Spleen (tissue), 11 donors: ENCODE data around the gene TNFSF12. TPM values are rescaled to one million over a fixed set of nuclear protein-coding genes. Genes with fewer than 3 reads are reported as not detected.

Source experiments
- DNase-seq: peaks from one replicate; pipeline ENCODE4 v3.0.0-alpha.2; 2020
- H3K27ac ChIP-seq, 8 donors: fragments of 200-600 bp; sonication (generic) in 7 of 8; 1 replicate in 4 of 8; 2 replicates in 4 of 8; pipeline versions ENCODE4 v1.5.0 to v1.8.0; 2016 to 2021; ENCODE audit warnings: inconsistent platforms in 4 of 8, mild to moderate bottlenecking in 4 of 8, moderate library complexity in 1 of 8
- H3K27me3 ChIP-seq, 7 donors: fragments of 200-600 bp; sonication (generic) in 6 of 7; replicated peaks in 1 of 7; 1 replicate in 4 of 7; 2 replicates in 3 of 7; pipeline versions ENCODE4 v1.5.0 to v1.8.0; 2016 to 2021; ENCODE audit warnings: inconsistent platforms in 3 of 7, mild to moderate bottlenecking in 1 of 7
- H3K36me3 ChIP-seq, 6 donors: fragments of 200-600 bp; sonication (generic) in 5 of 6; 1 replicate in 4 of 6; 2 replicates in 2 of 6; pipeline versions ENCODE4 v1.5.0 to v1.8.0; 2016 to 2021; ENCODE audit warnings: inconsistent platforms in 2 of 6
- H3K4me1 ChIP-seq, 6 donors: fragments of 200-600 bp; sonication (generic) in 5 of 6; 1 replicate in 3 of 6; 2 replicates in 3 of 6; pipeline versions ENCODE4 v1.5.0 to v1.8.0; 2016 to 2021; ENCODE audit warnings: inconsistent platforms in 3 of 6
- H3K4me3 ChIP-seq, 8 donors: fragments of 200-600 bp; sonication (generic) in 7 of 8; 1 replicate in 4 of 8; 2 replicates in 4 of 8; pipeline versions ENCODE4 v1.5.0 to v1.8.0; 2016 to 2021; ENCODE audit warnings: inconsistent platforms in 4 of 8, mild to moderate bottlenecking in 4 of 8, moderate library complexity in 2 of 8
- H3K9me3 ChIP-seq, 8 donors: fragments of 200-600 bp; sonication (generic) in 7 of 8; 1 replicate in 4 of 8; 2 replicates in 4 of 8; pipeline versions ENCODE4 v1.5.0 to v1.8.0; 2016 to 2021; ENCODE audit warnings: inconsistent platforms in 4 of 8
- CTCF ChIP-seq, 11 experiments: fragments of 200-600 bp in 7 of 11; fragments of 450-650 bp in 4 of 11; sonication (generic) in 4 of 11; IDR thresholded peaks in 8 of 11; conservative IDR thresholded peaks in 3 of 11; 1 replicate in 7 of 11; 2 replicates in 4 of 11; pipeline versions ENCODE4 v1.4.0 to v1.8.0; 2016 to 2021; ENCODE audit warnings: antibody characterized with exemption in 11 of 11, inconsistent platforms in 4 of 11, mild to moderate bottlenecking in 1 of 11
- POLR2A ChIP-seq, 3 donors: fragments of 450-650 bp; IDR thresholded peaks; one replicate each; pipeline ENCODE4 v1.5.1; 2017; ENCODE audit warnings: antibody characterized with exemption in 3 of 3, mild to moderate bottlenecking in 1 of 3
- POLR2AphosphoS5 ChIP-seq, 3 donors: sonication (generic); formaldehyde crosslinking; IDR thresholded peaks; one replicate each; pipeline ENCODE4 v1.5.1; 2017; ENCODE audit warnings: antibody characterized with exemption in 3 of 3
- WGBS, 5 donors: extraction: QIAGEN DNeasy Blood & Tissue Kit in 3 of 5; methylation state at CpG; one replicate each; pipeline versions ENCODE4 v1.1.5 to v1.1.7; 2013 to 2018; 5-methylcytosine and 5-hydroxymethylcytosine counted together
- intact Hi-C: fragments of 100-400 bp; cut with DNase I; formaldehyde crosslinking; loops from one replicate; pipeline ENCODE4 v1.15.0; 2023; ENCODE audit warnings: low total_unique reads
- polyA plus RNA-seq, 3 donors: library from polyadenylated mRNA; stranded (reverse); fragments of 200-250 nt; gene quantifications; one replicate each; pipeline ENCODE4 v1.2.1, GENCODE V29; 2013
- total RNA-seq, 7 donors: library from RNA; depleted of rRNA in 3 of 7; stranded (reverse); fragments of >200 nt in 3 of 7; fragmentation: NEBNext Ultra II Directional in 4 of 7; extraction: Animal tissue kit (Norgen Biotek cat#: 25700) in 4 of 7; gene quantifications; one replicate each; pipeline versions ENCODE4 v1.1.0 to v1.2.1, GENCODE V29; 2016 to 2021
- donor health status: healthy with polysubstance abuse.
- donor health status: DM: no; HTN: no; CAD: no; lungs with moderate emphysema.
- donor health status: DM: no; HTN: no; CAD: no.
- donor health status: Bipolar disorder and iron deficiency.
- donor health status: healthy.
- donor health status: DM: no; HTN: no; CAD: no.
- donor health status: DM: yes; HTN: yes; CAD: no.

Gene TNFSF12
- total and polyA plus RNA-seq, 10 donors = 37.4 to 65.0 (median 55.3) TPM

DNA sequence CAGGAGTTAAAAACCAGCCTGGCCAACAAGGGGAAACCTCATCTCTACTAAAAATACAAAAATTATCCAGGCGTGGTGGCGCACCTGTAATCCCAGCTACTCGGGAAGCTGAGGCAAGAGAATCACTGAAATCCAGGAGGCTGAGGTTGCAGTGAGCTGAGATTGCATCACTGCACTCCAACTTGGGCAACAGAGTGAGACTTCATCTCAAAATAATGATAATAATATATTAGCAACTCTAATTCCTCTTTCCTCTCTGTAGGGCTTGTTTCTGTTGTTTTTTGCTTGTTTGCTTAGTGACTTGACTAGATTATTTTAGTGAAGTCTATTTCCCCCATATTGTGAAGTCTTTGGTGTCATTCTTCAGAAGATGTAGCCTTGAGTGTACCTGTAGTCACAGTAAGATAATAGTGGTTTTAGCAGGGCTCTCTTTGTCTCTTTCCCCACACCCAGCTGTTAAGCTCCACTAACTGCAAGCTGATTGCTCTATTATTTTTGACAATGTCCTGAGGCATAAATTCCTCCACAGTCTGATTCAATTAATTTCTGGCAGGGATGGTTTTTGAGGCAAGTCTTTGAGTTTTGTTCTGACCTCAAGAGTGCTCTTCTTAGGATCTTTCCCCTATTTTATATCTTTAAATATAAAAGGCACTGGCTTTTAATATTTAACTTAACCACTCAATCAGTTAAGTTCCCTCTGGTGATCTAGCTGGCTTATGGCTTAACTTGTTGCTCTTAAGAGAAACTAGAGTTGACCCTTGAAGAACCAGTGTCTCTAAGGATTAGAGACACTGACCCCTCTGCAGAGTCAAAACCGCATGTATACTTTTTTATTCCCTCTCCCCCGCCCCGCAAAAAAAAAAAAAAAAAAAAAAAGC, 18.6 kb upstream of the TNFSF12 start:
- WGBS, 5 donors = 79 to 94% (median 90%) methylated on average over 5 to 6 of the region's 6 CpGs
- no peak overlapping the region for H3K27ac ChIP-seq
- no peaks in the 10 kb centered on the region for H3K36me3 ChIP-seq
- no peak for DNase-seq
- peaks cover 0 to 39% (median 20%) of the 10 kb centered on the region in 8 donors for H3K9me3 ChIP-seq
- no peaks in the 10 kb centered on the region for H3K4me1 ChIP-seq
- H3K27me3 ChIP-seq = no peaks in the 10 kb centered on the region
- TF ChIP-seq POLR2A (IDR thresholded peaks at IDR 0.05) (no peak), CTCF (IDR thresholded peaks at IDR 0.05 in 8 of 11, conservative IDR thresholded peaks at IDR 0.05 in 3 of 11) (no peak), POLR2AphosphoS5 (IDR thresholded peaks at IDR 0.05) (no peak)
- intact Hi-C loops = no loop called here
- H3K4me3 ChIP-seq = no peak overlapping the region

GRCh38 chr17:7538050-7538449, 10.8 kb upstream of the TNFSF12 start:
- intact Hi-C loops = no loop called here
- Histone ChIP-seq H3K27ac (no peak overlapping the region), H3K4me1 (no peaks in the 10 kb centered on the region), H3K9me3 (peaks cover 0 to 16% (median 8%) of the 10 kb centered on the region in 8 donors), H3K4me3 (no peak overlapping the region), H3K36me3 (no peaks in the 10 kb centered on the region), H3K27me3 (no peaks in the 10 kb centered on the region)
- no peak for TF ChIP-seq CTCF (IDR thresholded peaks at IDR 0.05 in 8 of 11, conservative IDR thresholded peaks at IDR 0.05 in 3 of 11)
- TF ChIP-seq POLR2AphosphoS5 (IDR thresholded peaks at IDR 0.05) = no peak
- TF ChIP-seq POLR2A (IDR thresholded peaks at IDR 0.05) = no peak
- DNase-seq = no peak
- WGBS, 5 donors = 53 to 89% (median 77%) methylated on average over 3 of the region's 3 CpGs

- 75 to 86% (median 82%) methylated on average over 10 to 11 of the region's 11 CpGs for WGBS, 5 donors
- no peaks in the 10 kb centered on the region for H3K27me3 ChIP-seq
- no peak overlapping the region for H3K4me3 ChIP-seq
- H3K36me3 ChIP-seq = no peaks in the 10 kb centered on the region
- H3K9me3 ChIP-seq = peaks cover 0 to 16% (median 8%) of the 10 kb centered on the region in 8 donors
- H3K4me1 ChIP-seq = peaks cover 0 to under 1% (median 0%) of the 10 kb centered on the region in 6 donors
- no peak for DNase-seq
- H3K27ac ChIP-seq = no peak overlapping the region
- no peak for TF ChIP-seq POLR2A (IDR thresholded peaks at IDR 0.05)
- intact Hi-C loops = no loop called here
These were observed 9.8 kb upstream of the TNFSF12 start for GRCh38 chr17:7538891-7539545.

DNA sequence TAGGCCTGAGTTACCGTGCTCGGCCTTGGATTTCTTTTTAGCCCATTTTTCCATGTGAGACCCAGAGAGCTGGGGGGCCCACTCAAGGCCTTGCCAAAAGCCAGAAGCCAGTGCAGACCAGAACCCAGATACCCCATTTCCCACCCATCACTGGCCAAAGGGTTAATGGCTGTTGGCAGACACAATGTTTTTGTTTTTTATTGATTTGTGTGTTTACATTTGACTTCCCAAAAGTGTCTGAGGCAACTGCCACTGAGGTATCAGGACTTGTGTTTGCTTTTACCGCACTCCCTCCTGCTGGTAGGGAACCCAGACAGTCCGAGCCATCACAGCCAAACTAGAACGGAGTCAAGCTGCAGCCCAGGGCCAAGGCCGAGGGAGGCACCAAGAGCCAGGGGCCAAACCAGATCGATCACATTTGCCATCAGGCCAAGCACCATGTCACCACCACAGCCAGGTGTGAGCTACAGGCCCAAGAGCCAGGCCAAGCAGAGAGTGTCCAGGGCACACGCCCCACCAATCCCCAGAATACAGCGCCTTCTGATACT, 7.7 kb upstream of the TNFSF12 start:
- intact Hi-C loops = no loop called here
- Histone ChIP-seq H3K9me3 (peaks cover 0 to 16% (median 8%) of the 10 kb centered on the region in 8 donors), H3K36me3 (no peaks in the 10 kb centered on the region), H3K27ac (no peak overlapping the region), H3K4me1 (peaks cover 0 to 6% (median 0%) of the 10 kb centered on the region in 6 donors), H3K27me3 (no peaks in the 10 kb centered on the region), H3K4me3 (no peak overlapping the region)
- WGBS, 5 donors = 89 to 97% (median 93%) methylated on average over 8 to 9 of the region's 9 CpGs
- TF ChIP-seq POLR2AphosphoS5 (IDR thresholded peaks at IDR 0.05) = no peak
- TF ChIP-seq POLR2A (IDR thresholded peaks at IDR 0.05) = no peak
- no peak for TF ChIP-seq CTCF (IDR thresholded peaks at IDR 0.05 in 8 of 11, conservative IDR thresholded peaks at IDR 0.05 in 3 of 11)
- no peak for DNase-seq
